Astrocyte of the spinal cord (primary cell): ENCODE data around the gene GTF2A1.
"Not testable (repeated sequence)": the region's sequence is repeated elsewhere in the genome, so short reads cannot be mapped to it uniquely, and the experiment has no call there.

Source experiments
- DNase-seq: peaks from one replicate; pipeline ENCODE4 v3.0.0; 2011; ENCODE audit warnings: low read depth, low spot score
- H3K4me3 ChIP-seq: 2 replicates; pipeline ENCODE4 v1.5.1; 2011; ENCODE audit warnings: low read depth, mild to moderate bottlenecking, low read length, moderate library complexity
- CTCF ChIP-seq: IDR thresholded peaks from 2 replicates; pipeline ENCODE4 v1.5.1; 2012; ENCODE audit warnings: low read depth, mild to moderate bottlenecking, low read length, inconsistent platforms
- in situ Hi-C: cut with HindIII; loops from 2 replicates; pipeline ENCODE4 v1.10.0; 2017; ENCODE audit warnings: low sequenced_read_pairs

The GTF2A1 gene

GRCh38 chr14:81234278-81234677 is 13.5 kb upstream of the GTF2A1 start:
- no peak for TF ChIP-seq CTCF
- in situ Hi-C loops: no loop called here
- no peak overlapping the region for H3K4me3 ChIP-seq
- no peak for DNase-seq

GRCh38 chr14:81233615-81234014 is 12.9 kb upstream of the GTF2A1 start:
- in situ Hi-C loops: no loop called here
- no peak overlapping the region for H3K4me3 ChIP-seq
- no peak for TF ChIP-seq CTCF
- DNase-seq: no peak

GRCh38 chr14:81231540-81231939 is 10.8 kb upstream of the GTF2A1 start:
- in situ Hi-C loops: no loop called here
- no peak overlapping the region for H3K4me3 ChIP-seq
- TF ChIP-seq CTCF: no peak
- DNase-seq: no peak

- no peak for DNase-seq
- no peak for TF ChIP-seq CTCF
- in situ Hi-C loops: no loop called here
- no peak overlapping the region for H3K4me3 ChIP-seq
Observed at GRCh38 chr14:81224222-81224621, 3.5 kb upstream of the GTF2A1 start.

- in situ Hi-C loops, H3K4me3 ChIP-seq, DNase-seq: not testable (repeated sequence)
Observed at GRCh38 chr14:81223788-81224187, 3.0 kb upstream of the GTF2A1 start.

GRCh38 chr14:81222691-81223090 is 1.9 kb upstream of the GTF2A1 start:
- in situ Hi-C loops: no loop called here
- DNase-seq: no peak

GRCh38 chr14:81222126-81222525 is 1.4 kb upstream of the GTF2A1 start:
- in situ Hi-C loops: no loop called here
- H3K4me3 ChIP-seq: no peak overlapping the region

More at GRCh38 chr14:81222691-81223090, 1.9 kb upstream of the GTF2A1 start:
- no peak for TF ChIP-seq CTCF
- H3K4me3 ChIP-seq: no peak overlapping the region

More at GRCh38 chr14:81222126-81222525, 1.4 kb upstream of the GTF2A1 start:
- DNase-seq: no peak
- no peak for TF ChIP-seq CTCF
